ENCODE measurements around the gene COPG1. TPM values are rescaled to one million over a fixed set of nuclear protein-coding genes. Genes with fewer than 3 reads are reported as not detected.

Gene COPG1
- total RNA-seq, 1 experiment from 2014 or later = 124 TPM

DNA sequence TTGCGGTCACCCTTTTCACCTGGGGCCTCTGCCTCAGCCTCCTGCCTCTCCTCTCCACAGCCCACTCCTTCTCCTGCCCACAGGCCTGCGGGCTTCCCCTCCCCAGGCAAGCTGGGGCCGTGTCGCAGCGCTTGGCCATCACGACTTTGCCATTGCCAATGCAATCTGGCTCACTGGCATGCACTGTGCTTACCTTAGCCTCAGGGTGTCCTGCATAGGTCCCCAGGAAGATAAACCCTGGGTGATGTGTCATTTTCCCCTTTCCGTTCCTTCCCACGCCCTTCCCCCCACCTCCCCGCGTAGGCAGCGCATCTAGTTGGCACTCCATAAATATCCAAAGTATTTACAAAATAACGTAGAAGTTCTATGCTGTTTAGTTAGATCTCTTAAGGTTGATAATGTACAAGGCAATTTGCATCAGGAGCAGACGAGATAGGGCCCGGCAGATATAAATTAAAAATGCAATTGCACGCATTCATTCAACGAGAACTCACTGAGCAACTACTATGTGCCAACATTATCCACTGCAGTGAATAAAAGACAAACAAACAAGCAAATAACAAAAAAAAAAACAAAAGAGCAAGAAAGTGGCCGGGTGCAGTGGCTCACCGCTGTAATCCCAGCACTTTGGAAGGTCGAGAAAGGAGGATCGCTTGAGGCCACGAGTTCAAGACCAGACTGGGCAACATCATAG, 973 bp upstream of the COPG1 start:
- no peaks in the 10 kb centered on the region for H3K27me3 ChIP-seq (ENCODE audit: low read length)
- H4K20me1 ChIP-seq (ENCODE audit: low read length) = no peaks in the 10 kb centered on the region
- no peaks in the 10 kb centered on the region for H3K9me3 ChIP-seq (ENCODE audit: low read length)
- intact Hi-C loops (cut with micrococcal nuclease) = loop anchor here (2.0 to 5.0 kb wide), 2 partner anchors 51 to 128 kb away; partner anchors contain the start of gene RAB43
- ChIA-PET CTCF (no interaction called here), POLR2A (ENCODE audit: unreplicated experiment) (interaction anchor here (0.6 kb wide), 1 partner anchor 86 kb away, joined by 4 read pairs; no protein-coding TSS in a partner anchor)
- peak overlapping the region; percentile 70; the same call in 1 of the 2 replicates for H2AFZ ChIP-seq (ENCODE audit: low read length)
- H3K4me3 ChIP-seq (ENCODE audit: low read length) = peak overlapping the region; percentile 87
- DNase-seq (peak; percentile 48), ATAC-seq (peak; percentile 8; the same call in 1 of the 2 replicates)
- H3K9me2 ChIP-seq (replicated peaks; ENCODE audit: low read length) = no peaks in the 10 kb centered on the region
- H3K4me1 ChIP-seq (ENCODE audit: insufficient read depth, low read length) = peaks cover 24% of the 10 kb centered on the region
- H3F3A ChIP-seq (ENCODE audit: low read length, unreplicated experiment) = no peaks in the 10 kb centered on the region
- H3K4me2 ChIP-seq (ENCODE audit: low read length) = peak overlapping the region; percentile 96
- H3K79me2 ChIP-seq (ENCODE audit: low read length) = peaks cover 27% of the 10 kb centered on the region
- TF ChIP-seq, protein P1, sequence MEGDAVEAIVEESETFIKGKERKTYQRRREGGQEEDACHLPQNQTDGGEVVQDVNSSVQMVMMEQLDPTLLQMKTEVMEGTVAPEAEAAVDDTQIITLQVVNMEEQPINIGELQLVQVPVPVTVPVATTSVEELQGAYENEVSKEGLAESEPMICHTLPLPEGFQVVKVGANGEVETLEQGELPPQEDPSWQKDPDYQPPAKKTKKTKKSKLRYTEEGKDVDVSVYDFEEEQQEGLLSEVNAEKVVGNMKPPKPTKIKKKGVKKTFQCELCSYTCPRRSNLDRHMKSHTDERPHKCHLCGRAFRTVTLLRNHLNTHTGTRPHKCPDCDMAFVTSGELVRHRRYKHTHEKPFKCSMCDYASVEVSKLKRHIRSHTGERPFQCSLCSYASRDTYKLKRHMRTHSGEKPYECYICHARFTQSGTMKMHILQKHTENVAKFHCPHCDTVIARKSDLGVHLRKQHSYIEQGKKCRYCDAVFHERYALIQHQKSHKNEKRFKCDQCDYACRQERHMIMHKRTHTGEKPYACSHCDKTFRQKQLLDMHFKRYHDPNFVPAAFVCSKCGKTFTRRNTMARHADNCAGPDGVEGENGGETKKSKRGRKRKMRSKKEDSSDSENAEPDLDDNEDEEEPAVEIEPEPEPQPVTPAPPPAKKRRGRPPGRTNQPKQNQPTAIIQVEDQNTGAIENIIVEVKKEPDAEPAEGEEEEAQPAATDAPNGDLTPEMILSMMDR (conservative IDR thresholded peaks at IDR 0.05; ENCODE audit: low read depth, low read length) = no peak
- TF ChIP-seq EZH2phosphoT487 (IDR thresholded peaks at IDR 0.05; ENCODE audit: borderline replicate concordance, low read length) (no peak), EZH2 (IDR thresholded peaks at IDR 0.05; ENCODE audit: low read length, unreplicated experiment) (no peak)
- H3K36me3 ChIP-seq (ENCODE audit: low read depth, low read length) = peaks cover 16% of the 10 kb centered on the region
- BruUV-seq (replicated peaks) = no TSS peak
- peak overlapping the region; percentile 97 for H3K9ac ChIP-seq (ENCODE audit: low read length)
- peak overlapping the region; percentile 64 for H3K27ac ChIP-seq (ENCODE audit: low read length)

DNA sequence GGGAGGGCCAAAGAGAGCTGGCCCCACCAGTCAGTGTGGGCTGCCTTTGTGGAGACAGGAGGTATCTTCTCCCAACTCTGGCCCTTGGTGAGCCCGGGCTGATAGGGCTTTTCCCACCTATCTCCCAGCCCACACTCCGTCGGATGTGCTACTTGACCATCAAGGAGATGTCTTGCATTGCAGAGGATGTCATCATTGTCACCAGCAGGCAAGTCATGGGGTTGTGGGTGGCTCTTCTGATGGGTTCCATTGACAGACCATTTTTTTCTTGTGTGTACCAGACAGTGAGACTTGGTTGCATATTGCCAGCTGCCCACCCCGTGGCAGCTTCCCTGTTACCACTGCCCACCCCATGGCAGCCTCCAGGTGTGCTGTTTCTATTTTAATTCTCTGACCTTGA, 3.3 kb downstream of the COPG1 start:
- ChIA-PET CTCF (no interaction called here), POLR2A (ENCODE audit: unreplicated experiment) (no interaction called here)
- no TSS peak for BruUV-seq (replicated peaks)
- Histone ChIP-seq H3K9me2 (replicated peaks; ENCODE audit: low read length) (no peaks in the 10 kb centered on the region), H3K4me2 (ENCODE audit: low read length) (no peak overlapping the region), H2AFZ (ENCODE audit: low read length) (no peak overlapping the region), H3K79me2 (ENCODE audit: low read length) (peaks cover 27% of the 10 kb centered on the region), H3K27ac (ENCODE audit: low read length) (no peak overlapping the region), H3K9ac (ENCODE audit: low read length) (no peak overlapping the region), H4K20me1 (ENCODE audit: low read length) (no peaks in the 10 kb centered on the region), H3K36me3 (ENCODE audit: low read depth, low read length) (peaks cover 38% of the 10 kb centered on the region), H3F3A (ENCODE audit: low read length, unreplicated experiment) (no peaks in the 10 kb centered on the region), H3K9me3 (ENCODE audit: low read length) (no peaks in the 10 kb centered on the region), H3K4me1 (ENCODE audit: insufficient read depth, low read length) (peaks cover 15% of the 10 kb centered on the region), H3K4me3 (ENCODE audit: low read length) (no peak overlapping the region), H3K27me3 (ENCODE audit: low read length) (no peaks in the 10 kb centered on the region)
- intact Hi-C loops (cut with micrococcal nuclease) = no loop called here
- TF ChIP-seq EZH2phosphoT487 (IDR thresholded peaks at IDR 0.05; ENCODE audit: borderline replicate concordance, low read length) = no peak
- TF ChIP-seq, protein P1 (conservative IDR thresholded peaks at IDR 0.05; ENCODE audit: low read depth, low read length) = no peak
- TF ChIP-seq EZH2 (IDR thresholded peaks at IDR 0.05; ENCODE audit: low read length, unreplicated experiment) = no peak
- DNase-seq (no peak), ATAC-seq (no peak)
